Measurements from ENCODE around the gene RASL11B.

GRCh38 chr4:52892880-52893279, 30.8 kb downstream of the RASL11B start:
- TF ChIP-seq, protein P1, sequence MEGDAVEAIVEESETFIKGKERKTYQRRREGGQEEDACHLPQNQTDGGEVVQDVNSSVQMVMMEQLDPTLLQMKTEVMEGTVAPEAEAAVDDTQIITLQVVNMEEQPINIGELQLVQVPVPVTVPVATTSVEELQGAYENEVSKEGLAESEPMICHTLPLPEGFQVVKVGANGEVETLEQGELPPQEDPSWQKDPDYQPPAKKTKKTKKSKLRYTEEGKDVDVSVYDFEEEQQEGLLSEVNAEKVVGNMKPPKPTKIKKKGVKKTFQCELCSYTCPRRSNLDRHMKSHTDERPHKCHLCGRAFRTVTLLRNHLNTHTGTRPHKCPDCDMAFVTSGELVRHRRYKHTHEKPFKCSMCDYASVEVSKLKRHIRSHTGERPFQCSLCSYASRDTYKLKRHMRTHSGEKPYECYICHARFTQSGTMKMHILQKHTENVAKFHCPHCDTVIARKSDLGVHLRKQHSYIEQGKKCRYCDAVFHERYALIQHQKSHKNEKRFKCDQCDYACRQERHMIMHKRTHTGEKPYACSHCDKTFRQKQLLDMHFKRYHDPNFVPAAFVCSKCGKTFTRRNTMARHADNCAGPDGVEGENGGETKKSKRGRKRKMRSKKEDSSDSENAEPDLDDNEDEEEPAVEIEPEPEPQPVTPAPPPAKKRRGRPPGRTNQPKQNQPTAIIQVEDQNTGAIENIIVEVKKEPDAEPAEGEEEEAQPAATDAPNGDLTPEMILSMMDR (IDR thresholded peaks at IDR 0.05) = no peak
- no peak for TF ChIP-seq EZH2 (IDR thresholded peaks at IDR 0.05; ENCODE audit: borderline replicate concordance, insufficient read depth, low read depth, low read length, poor library complexity, severe bottlenecking)
